Endothelial cell of hepatic sinusoid (primary cell): ENCODE measurements around the gene ABCC1.

Experiments used
- in situ Hi-C: cut with HindIII; loops from 2 replicates; pipeline ENCODE4 v1.10.0; 2017; ENCODE audit warnings: low sequenced_read_pairs

The ABCC1 gene

DNA sequence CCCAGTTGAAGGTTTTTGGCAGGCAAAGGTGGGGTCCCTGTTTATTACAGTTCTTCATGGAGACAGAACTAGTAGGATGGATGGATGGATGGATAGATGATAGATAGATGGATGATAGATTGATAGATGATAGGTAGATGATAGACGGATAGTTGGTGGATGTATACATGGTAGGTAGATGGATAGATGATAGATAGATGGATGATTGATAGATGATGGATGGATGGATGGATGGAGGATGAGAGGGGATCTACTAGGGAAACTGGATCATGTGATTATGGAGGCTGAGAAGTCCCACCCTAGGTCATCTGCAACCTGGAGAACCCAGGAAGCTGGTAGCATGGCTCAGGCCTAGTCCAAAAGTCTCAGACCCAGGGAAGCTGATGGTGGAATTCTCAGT lies 88.6 kb downstream of the ABCC1 start:
- in situ Hi-C loops: no loop called here

DNA sequence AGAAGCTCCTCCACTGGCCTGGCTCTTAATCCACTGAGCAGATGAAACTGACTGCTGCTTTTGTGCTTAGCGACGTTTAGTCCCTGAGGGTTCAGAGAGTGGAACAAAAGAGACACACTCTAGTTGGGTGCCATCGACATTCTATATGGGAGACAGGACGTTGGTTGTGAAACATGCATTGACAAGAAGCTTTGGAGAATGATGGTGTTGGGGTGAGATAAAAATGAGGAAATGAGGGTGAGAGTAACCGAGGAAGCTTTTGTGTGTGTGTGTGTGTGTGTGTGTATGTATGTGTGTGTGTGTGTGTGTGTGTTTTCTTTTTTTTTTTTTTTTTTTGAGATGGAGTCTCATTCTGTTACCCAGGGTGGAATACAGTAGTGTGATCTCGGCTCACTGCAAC lies 89.5 kb downstream of the ABCC1 start:
- in situ Hi-C loops: no loop called here

DNA sequence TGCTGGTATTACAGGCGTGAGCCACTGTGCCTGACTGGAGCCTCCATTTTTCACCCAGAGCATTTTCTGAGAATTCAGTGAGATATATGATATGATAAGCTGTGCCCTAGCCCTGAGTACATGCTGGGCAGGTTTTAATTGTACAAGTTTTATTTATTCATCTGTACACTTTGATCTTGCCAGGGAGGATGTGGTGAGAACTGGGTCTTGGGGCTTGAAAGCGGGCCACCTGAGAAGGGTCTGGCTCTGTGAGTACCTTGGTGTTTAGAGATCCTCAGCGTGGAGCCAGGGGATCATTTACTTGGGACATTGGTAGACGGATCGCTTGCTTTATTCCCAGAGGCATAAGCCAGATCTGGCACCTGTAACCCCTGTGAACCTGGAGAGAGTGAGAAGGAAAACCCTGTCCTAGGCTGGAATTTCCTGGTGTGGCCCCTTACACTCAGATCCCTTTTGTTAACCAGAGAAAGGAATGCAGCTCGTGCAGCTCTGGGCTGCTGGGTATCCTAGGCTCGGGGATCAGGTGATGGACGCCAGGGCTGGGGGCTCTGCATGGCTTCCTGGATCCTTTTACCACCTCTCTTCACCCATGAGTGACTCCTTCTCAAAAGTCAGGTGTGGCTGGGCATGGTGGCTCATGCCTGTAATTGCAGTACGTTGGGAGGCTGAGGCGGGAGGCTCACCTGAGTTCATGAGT lies 91.9 kb downstream of the ABCC1 start:
- in situ Hi-C loops: no loop called here

DNA sequence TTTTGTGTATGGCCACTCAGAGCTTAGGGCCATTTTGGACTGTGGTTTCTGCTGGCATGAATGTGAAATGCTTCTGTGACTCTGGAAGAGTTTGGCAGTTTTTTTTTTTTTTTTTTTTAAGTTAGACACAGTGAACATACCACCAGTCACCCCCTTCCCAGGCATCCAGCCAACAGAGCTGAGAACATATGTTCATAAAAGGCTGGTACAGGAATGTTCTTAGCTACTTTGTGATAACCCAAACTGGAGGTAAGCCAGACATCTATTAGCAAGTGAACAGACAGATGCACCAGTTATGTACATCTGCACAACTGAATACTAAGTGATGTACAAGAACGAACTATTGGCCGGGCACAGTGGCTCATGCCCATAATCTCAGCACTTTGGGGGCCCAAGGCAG lies 92.7 kb downstream of the ABCC1 start:
- in situ Hi-C loops: no loop called here

DNA sequence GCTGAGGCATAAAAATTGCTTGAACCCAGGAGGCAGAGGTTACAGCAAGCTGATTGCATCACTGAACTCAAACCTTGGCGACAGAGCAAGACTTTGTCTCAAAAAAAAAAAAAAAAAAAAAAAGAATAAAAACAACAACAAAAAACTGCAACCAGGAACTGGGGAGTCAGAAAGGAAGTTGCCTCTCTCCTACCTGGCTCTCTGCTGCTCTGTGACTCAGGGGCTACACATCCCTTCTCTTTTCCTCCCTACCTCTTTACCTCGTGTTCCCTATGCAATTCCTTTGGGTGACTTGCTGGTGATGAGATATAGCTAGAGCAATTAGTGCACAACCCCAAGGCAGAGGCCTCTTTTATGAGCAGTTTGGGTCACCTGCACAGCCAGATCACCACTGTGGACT lies 95.9 kb downstream of the ABCC1 start:
- in situ Hi-C loops: no loop called here

DNA sequence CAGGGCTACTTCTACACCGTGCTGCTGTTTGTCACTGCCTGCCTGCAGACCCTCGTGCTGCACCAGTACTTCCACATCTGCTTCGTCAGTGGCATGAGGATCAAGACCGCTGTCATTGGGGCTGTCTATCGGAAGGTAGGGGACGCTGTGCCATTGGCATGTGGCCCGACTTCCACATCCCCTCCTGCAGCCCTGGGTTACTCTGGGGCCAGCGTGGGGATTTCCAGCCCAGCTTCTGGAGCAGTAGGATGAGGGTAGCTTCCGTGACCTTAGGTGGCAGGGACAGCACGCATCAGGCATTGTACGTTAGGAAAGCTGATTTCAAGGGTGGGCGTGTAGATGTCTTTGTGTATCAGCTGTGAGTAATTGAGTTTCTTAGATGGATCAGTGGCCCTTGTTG lies 96.5 kb downstream of the ABCC1 start:
- in situ Hi-C loops: no loop called here

DNA sequence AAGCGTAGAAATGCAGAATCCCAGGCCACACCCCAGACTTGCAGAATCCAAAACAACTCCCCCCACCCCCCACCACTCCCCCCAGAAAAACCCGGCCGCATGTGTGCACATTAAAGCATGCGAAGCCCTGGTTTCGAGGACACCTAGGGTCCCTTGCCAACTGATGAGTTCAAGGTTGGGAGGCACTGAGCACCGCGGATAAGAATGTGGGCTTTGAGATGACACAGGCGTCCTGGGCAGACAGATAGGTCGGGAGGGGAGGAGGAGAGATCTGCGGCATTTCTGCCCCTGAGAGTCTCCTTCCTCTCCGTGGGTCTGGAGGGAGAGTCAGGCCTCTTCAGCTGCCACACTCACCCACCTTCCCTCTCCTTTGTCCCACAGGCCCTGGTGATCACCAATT lies 98.3 kb downstream of the ABCC1 start:
- in situ Hi-C loops: no loop called here

DNA sequence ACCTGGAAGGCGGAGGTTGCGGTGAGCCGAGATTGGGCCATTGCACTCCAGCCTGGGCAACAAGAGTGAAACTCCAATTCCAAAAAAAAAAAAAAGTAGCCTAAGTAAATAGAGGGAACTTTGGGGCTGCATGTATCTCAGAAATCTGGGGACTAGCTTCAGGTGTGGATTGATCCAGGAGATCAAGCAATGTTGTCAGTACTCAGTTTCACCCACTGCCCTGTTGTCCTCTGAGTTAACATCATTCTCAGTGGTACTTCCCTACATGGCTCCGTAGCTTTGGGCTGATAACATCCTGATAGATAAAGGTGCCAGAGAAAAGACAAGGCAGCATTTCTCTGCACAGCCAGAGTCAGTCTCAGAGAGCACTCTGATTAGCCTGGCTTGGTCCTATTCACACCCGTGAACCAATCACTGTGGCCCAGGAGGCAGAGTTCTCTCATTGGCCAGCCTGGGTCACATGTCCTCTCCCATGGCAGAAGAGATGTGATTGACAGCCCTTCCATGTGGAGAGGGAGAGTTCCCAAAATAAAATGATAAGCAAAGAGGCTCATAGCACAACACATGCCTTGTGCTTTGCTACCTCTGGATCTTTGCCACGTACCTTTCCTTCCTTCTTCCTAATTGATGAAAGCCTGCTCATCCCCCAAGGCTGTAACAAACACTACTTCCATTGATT lies 99.6 kb downstream of the ABCC1 start:
- in situ Hi-C loops: no loop called here

DNA sequence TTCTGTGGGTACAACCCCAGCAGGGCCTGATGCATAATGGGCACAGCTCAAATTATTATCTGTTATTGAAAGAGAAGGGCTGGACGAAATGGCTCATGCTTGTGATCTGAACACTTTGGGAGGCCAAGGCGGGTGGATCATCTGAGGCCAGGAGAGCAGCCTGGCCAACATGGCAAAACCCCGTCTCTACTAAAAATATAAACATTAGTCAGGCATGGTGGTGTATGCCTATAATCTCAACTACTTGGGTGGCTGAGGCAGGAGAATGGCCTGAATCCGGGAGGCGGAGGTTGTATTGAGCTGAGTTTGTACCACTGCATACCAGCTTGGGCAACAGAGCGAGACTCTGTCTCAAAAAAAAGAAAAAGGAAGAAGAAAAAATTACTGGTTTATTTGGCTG lies 100.7 kb downstream of the ABCC1 start:
- in situ Hi-C loops: loop anchor here (5.0 kb wide), 1 partner anchor 73 kb away; no protein-coding TSS in a partner anchor

DNA sequence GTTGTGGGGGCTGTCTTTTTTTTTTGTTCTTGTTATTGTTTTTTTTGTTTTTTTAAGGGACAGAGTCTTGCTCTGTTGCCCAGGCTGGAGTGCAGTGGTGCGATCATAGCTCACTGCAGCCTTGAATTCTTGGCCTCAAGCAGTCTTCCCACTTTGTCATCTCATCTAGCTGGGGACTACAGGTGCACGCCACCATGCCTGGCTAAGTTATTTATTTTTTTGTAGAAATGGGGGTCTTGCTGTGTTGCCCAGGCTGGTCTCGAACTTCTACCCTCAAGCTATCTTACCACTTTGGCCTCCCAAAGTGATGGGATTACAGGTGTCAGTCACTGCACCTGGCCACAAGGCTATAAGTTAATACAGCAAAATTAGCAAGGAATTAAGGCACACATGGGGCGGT lies 101.7 kb downstream of the ABCC1 start:
- in situ Hi-C loops: loop anchor here (5.0 kb wide), 1 partner anchor 74 kb away; no protein-coding TSS in a partner anchor

DNA sequence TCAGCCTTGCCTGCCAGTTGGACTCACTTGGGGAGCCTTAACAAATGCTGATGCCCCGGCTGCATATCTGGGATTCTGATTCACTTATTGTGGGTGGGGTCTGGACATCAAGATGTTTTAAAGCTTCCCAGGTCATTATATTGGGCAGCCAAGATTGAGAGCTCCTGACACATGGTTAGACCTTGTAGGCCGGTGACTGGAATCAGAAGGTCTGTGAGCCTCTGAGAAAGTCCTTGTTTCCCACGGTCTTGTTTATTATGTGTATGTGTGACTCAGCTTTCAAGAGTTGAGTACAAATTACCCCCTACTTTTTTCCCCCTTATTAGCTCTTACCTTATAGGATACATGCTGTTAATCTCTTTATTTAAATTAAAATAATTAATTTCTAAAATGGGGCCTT lies 103.5 kb downstream of the ABCC1 start:
- in situ Hi-C loops: loop anchor here (5.0 kb wide), 1 partner anchor 76 kb away; no protein-coding TSS in a partner anchor

DNA sequence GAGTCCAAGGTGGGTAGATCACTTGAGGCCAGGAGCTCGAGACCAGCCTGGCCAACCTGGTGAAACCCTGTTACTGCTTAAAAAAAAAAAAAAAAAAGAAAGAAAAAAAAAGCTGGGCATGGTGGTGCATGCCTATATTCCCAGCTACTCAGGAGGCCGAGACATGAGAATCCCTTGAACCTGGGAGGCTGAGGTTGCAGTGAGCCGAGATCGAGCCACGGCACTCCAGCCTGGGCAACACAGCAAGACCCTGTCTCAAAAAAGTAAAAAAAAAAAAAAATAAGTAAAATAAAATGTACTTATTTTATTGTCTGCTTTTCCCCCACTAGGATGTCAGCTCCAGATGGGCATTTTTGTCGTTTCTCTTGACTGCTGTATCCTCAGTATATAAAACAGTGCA lies 107.7 kb downstream of the ABCC1 start:
- in situ Hi-C loops: loop anchor here (5.0 kb wide), 1 partner anchor 65 kb away; no protein-coding TSS in a partner anchor

DNA sequence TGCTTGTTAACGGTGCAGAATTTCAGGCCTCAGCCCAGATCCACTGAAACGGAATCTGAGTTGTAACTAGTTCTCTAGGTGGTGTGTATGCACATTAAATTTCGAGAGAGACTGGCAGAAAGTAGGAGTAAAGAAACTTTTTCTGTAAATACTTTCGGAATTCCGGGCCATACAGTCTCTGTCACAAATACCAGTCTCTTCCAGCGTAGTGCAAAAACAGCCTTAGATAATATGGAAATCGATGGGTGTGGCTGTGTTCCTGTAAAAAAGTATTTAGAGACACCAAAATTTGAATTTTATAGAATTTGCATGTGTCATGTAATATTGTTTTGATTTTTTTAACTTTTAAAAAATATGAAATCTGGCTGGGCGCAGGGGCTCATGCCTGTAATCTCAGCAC lies 109.7 kb downstream of the ABCC1 start:
- in situ Hi-C loops: loop anchor here (5.0 kb wide), 1 partner anchor 63 kb away; no protein-coding TSS in a partner anchor

DNA sequence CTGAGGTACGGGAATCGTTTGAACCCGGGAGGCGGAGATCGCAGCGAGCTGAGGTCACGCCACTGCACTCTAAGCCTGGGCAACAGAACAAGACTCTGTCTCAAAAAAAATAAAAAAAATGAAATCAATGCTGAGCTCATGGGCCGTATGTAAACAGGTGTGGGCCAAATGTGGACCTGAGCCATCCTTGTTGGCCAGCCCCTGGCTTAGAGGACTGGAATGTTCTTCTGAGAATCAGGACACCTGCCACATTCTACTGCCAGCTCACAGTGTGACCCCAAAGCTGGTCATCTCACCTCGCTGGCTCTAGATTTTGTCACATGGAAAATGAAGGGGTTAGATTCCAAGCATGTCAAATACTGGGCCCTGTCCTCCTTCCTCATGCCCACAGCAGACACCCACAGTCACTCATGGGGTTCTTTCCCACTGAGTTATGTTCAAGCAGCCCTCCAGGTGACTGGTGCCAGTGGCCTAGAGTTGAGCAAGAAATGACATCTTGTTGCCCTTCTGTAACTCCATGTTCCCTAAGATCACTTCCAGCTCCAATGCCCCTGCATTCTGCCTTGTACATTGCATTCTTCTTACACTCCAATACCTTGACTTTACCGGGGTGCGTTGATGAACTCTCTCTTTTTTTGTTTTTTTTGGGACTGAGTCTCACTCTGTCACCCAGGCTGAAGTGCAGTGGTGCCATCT lies 110.6 kb downstream of the ABCC1 start:
- in situ Hi-C loops: loop anchor here (5.0 kb wide), 1 partner anchor 62 kb away; no protein-coding TSS in a partner anchor

DNA sequence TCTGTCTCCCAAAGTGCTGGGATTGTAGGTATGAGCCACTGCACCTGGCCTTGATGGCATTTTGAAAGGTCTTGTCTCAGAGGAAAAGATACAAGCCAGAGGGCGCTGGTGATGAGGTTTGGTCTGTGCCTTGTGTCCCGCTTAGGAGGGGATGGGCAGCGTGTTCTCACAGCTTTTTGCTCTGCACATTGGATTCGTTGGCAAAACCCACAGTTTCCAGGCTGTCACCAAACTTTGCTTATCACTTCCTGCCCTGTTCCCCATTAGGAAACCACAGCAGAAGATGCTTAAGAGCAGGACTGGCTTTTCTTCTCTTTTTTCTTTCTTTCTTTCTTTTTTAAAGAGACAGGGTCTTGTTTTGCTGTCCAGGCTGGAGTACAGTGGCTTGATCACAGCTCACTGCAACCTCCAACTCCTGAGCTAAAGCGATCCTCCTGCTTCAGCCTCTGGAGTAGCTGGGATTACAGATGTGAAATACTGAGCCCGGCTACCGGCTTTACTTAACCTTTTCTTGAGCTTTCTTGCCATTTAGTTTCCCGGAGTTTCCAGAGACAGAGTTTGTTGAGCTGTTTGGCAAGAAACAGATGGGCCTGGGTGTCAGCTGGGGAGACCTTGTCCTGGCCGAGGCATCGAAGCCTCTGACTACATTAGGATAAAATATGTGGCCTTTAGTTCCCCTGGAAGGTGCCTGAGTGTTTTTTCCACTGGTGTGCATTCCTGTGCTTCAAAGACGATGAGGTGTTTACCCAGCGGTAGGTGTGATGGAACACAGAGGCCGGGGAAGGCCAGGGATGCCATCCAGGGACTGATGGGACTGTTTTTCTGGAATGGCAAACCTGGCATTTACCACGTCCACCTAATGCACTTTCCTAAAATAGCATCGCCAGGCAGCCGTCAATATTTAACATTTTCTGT lies 112.9 kb downstream of the ABCC1 start:
- in situ Hi-C loops: no loop called here

DNA sequence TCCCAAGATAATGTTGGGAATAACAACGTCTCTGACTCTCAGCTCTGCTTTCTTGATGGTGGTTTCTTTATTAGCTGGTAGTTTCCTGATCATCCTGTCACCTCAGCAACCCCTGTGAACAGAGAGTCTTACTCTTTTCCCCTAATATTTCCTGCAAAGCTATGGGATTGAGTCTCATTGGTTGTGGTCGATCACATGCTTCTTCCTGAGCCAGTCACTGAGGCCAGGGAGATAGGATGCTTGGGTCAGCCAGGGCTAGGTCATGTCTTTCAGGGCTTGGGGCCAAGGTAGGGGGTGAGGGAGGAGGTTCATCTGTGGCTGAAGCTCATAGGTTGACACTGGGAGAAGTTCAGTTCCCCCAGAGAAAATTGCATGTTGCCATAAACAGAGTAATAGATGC lies 114.3 kb downstream of the ABCC1 start:
- in situ Hi-C loops: no loop called here

DNA sequence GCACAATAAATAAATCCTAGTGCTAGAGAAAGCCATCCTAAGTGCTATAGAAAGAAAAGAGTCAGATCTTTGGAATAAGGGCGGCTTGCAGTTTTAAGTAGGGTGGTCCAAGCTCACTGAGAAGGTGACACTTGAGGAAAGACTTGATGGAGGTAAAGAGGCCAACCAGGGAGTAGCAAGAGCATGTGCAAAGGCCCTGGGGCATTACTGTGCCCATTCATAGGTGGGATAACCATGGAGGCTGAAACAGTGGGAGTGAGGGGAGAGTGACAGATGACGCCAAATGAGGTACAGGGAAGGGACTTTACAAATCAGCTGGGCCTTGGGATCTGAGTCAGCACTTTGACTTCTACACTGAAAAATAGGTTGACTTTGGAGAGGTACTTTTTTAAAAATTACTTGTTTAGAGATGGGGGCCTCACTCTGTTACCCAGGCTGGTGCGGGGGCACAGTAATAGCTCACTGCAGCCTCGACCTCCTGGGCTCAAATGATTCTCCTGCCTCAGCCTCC lies 115.5 kb downstream of the ABCC1 start:
- in situ Hi-C loops: no loop called here

DNA sequence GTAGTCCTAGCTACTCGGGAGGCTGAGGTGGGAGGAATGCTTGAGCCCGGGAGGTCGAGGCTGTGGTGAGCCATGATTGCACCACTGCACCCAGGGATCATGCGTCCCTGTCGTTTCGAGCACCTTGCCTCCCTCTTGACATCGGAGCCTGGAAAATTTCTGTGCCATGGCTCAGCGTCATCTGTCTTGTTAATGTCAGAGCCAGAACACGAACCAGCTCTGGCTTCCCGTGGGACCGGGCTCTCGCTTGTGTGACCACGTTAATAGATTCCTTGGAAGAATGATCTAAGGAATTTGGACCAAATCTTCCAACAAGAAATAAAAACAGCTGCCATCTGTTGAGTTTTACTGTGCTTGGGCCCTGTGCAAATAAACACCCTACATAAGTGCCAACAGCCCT lies 117.7 kb downstream of the ABCC1 start:
- in situ Hi-C loops: no loop called here

DNA sequence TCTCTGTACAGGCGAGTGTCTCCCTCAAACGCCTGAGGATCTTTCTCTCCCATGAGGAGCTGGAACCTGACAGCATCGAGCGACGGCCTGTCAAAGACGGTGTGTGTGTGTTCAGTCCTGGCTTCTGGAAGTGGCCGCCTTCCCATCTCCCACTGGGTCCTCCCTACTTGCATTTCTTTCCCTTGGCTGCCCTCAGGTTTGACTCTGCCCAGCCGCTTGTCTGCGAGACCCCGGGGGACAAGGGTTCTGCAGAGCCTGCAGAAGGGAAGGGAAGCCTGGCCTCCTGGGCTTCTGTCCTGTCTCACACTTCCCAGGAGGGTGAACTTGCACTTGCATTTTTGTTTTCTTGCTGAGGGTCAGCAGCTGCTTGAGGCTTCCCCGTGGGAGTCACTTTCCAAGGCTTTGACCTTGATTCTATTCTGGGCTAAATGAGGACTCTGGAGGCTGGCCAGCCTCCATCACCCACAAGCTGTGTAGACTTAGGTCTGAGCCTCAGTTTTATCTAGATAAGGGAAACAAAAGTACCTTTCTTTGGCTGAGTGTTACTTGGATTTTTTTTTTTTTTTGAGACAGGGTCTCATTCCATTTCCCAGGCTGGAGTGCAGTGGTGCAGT lies 122.3 kb downstream of the ABCC1 start:
- in situ Hi-C loops: no loop called here

DNA sequence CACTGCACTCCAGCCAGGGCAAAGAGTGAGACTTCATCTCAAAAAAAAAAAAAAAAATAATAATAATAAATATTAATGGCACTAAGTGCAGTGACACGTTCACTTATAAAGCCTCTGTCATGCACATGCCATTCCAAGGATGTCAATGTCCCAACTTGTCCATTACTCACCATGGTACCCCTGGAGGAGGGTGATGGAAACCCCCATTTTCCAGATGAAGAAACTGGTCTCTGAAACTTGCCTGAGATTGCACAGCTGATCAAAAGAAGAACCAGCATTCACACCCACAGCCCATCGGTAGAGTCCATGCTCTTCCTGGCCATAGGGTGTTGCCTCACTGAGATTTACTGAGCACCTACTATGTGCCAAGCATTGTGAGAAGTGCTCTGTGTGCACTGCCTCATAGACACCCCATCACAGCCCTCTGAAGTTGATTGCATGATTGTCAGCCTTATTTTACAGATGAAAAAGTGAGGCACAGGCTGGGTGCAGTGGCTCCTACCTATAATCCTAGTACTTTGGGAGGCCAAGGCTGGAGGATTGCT lies 123.7 kb downstream of the ABCC1 start:
- in situ Hi-C loops: no loop called here
